ENCODE data around the gene ADM.

Gene ADM

DNA sequence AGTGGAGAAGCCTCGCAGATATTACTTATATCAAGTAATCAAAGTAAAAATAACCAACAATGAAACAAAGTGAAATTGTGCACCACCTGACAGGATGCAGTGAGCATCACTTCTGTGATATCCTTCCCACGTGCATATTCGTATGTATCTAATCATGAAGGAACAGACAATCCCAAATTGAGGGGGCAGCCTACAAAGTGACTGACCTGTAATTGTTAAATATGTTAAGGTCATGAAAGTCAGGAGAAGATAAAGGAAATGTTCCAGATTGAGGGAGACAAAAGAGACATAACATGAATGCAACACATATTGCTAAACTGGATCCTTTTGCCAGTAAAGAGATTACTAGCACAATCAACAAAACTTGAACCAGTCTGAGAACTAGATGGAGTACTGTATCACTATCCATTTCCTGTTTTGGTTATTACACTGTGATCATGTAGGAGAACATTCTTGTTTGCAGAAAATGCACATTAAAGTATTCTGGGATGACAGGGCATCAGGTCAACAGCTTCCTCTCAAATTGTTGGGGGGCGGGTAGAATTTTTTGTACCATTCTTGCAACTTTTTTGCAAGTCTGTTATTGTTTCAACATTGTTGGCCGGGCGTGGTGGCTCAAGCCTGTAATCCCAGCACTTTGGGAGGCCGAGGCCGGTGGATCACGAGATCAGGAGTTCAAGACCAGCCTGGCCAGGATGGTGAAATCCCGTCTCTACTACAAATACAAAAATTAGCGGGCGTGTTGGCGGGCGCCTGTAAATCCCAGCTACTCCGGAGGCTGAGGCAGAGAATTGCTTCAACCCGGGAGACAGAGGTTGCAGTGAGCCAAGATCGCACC is 12.9 kb upstream of the ADM start:
- no peak for DNase-seq (ENCODE audit: low read depth)
- H3K4me3 ChIP-seq (ENCODE audit: low read depth, low read length): no peak overlapping the region
- TF ChIP-seq, protein P1, sequence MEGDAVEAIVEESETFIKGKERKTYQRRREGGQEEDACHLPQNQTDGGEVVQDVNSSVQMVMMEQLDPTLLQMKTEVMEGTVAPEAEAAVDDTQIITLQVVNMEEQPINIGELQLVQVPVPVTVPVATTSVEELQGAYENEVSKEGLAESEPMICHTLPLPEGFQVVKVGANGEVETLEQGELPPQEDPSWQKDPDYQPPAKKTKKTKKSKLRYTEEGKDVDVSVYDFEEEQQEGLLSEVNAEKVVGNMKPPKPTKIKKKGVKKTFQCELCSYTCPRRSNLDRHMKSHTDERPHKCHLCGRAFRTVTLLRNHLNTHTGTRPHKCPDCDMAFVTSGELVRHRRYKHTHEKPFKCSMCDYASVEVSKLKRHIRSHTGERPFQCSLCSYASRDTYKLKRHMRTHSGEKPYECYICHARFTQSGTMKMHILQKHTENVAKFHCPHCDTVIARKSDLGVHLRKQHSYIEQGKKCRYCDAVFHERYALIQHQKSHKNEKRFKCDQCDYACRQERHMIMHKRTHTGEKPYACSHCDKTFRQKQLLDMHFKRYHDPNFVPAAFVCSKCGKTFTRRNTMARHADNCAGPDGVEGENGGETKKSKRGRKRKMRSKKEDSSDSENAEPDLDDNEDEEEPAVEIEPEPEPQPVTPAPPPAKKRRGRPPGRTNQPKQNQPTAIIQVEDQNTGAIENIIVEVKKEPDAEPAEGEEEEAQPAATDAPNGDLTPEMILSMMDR (IDR thresholded peaks at IDR 0.05; ENCODE audit: control insufficient read depth, extremely low read depth, insufficient read depth): no peak

DNA sequence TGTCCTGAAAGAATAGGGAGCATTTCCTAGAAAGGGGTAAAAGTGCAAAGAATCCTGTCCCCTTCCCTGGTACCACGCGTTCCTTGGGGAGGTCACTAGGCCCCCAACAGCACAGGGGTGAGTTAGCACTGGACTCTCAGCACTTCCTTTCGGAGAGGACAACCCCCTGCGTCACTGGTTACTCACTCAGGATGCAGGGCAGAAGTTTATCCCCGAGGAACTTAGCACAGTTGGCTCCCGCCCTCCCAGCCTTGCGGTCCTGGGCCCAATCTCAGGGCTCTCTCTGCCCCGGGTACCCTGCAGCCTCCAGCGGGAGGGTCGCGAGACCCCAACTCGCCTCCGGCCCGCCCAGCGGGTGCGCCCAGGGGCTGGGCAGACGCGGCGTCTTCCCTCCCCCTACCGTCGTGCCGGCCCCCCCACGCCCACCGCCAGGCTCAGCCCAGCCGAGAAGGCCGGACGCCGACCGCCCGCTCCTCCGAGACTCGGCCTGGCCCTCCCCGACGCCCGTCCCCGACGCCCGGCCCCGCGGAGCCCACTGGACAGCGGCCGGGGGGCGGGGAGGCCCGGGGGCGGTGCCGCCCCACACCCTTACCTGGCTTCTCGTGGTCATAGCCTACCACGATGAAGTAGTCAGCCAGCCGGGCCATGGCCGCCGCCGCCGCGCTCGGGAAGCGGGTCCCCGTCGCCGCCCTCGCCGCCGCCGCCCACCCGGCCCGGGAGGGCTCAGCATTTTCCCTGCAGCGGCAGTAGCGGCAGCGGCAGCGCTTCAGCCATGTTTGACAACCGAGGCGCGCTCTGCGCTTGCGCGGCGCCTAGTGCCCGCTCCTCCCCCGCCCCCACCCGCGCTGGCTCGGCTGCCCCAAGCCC is 11.2 kb upstream of the ADM start, which contains the start of gene SBF2:
SBF2 (minus strand) TSS at position 797 of the 867 bp plus-strand sequence; CDS start at position 647, 150 bp downstream.
- TF ChIP-seq, protein P1 (IDR thresholded peaks at IDR 0.05; ENCODE audit: control insufficient read depth, extremely low read depth, insufficient read depth): no peak
- no peak for DNase-seq (ENCODE audit: low read depth)
- H3K4me3 ChIP-seq (ENCODE audit: low read depth, low read length): peak within 1 kb of the TSS; percentile 76

DNA sequence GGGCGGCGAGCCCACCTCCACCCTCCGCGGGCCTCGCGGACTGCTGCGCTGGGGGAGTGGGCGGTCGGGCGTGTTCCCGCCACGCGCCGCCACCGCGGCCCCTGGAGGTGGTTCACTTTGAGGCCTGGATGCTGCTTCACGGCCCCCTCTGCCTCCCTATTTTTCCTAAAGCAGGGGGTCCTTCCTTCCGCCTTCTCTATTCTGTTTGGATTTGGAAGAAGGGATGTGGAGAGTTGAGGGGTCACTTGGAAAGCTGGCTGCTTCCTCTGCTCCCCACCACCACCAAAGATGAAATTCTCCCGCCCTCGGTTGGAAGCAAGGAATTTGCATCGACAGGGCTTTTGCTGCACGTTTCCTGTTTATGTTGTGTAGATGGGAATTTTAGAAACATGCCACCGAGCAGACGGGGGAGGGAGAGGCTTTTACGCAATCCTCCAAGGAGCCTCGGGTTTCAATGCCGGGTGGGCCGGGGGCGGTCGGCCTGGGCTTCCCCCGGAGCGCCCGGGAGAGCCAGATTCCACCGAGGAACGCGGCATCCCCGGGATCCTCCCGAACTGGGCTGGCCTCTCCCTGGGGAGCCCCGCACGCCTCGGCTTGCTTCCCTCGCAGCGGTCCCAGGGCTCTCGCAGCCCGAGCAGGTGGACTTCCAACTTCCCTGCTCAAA is 10.5 kb upstream of the ADM start:
- TF ChIP-seq, protein P1 (IDR thresholded peaks at IDR 0.05; ENCODE audit: control insufficient read depth, extremely low read depth, insufficient read depth): no peak
- peak overlapping the region; percentile 76 for H3K4me3 ChIP-seq (ENCODE audit: low read depth, low read length)
- DNase-seq (ENCODE audit: low read depth): no peak

DNA sequence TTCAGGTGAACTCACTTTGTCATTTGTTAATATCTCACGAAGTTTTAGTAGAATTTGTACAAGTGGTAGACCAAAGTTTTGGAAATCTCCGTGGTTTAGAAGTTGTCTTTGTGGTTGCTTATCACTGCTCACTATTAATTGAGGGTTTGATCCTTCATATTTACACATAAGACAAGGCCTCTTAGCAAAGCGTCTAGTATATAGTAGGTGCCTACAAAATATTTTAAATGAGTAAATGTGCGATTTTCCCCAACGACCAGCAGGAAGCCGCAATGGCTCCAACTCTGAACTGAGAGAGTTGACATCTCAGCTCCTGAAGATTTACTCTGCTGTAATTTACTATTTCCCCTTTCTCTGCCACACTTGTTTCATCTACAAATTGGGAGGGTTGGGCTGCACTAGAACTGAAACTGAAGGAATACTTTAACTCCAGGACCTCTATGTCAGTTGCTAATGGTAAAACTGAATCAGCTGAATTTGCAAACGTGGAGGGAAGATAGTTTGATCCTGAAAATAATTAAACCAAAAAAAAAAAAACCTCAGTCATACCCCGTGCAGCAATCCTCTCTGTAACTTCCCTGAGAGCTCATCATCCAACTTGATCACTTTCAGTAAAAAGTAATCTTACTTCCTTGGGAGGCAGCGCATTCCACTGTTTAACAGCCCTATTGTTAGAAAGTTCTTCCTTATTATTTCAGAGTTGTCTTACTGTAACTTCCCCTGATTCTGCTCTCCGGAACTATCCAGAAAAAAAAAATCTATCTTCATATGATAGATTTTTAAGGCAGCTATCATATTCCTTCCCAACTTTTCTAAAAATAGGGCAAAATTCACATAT is 9.6 kb upstream of the ADM start:
- H3K4me3 ChIP-seq (ENCODE audit: low read depth, low read length): no peak overlapping the region
- TF ChIP-seq, protein P1 (IDR thresholded peaks at IDR 0.05; ENCODE audit: control insufficient read depth, extremely low read depth, insufficient read depth): no peak
- no peak for DNase-seq (ENCODE audit: low read depth)

DNA sequence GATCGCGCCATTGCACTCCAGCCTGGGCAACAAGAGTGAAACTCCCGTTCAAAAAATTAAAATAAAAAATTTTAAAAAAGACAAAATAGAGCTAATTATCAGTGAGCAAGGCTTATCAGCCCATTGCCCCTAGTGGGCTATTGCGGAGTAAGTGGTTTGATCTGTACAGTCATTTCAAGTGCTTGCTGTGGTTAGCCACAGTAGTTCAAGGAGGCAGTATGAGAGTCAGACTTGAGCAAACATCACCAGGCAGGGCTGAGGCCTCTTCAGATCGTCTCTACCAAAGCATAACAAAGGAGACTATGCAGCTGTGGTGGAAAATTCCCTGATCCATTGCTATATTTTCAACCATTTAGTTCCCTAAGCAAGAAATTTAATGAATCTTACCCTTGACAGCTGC is 6.5 kb upstream of the ADM start:
- TF ChIP-seq, protein P1 (IDR thresholded peaks at IDR 0.05; ENCODE audit: control insufficient read depth, extremely low read depth, insufficient read depth): no peak
- H3K4me3 ChIP-seq (ENCODE audit: low read depth, low read length): no peak overlapping the region
- DNase-seq (ENCODE audit: low read depth): no peak

All from LNCaP clone FGC (cell line).